ENCODE data around the gene RIPPLY2. TPM values are rescaled to one million over a fixed set of nuclear protein-coding genes. Genes with fewer than 3 reads are reported as not detected.

The RIPPLY2 gene
- total RNA-seq, 1 donor from 2014 or later, result not detected

DNA sequence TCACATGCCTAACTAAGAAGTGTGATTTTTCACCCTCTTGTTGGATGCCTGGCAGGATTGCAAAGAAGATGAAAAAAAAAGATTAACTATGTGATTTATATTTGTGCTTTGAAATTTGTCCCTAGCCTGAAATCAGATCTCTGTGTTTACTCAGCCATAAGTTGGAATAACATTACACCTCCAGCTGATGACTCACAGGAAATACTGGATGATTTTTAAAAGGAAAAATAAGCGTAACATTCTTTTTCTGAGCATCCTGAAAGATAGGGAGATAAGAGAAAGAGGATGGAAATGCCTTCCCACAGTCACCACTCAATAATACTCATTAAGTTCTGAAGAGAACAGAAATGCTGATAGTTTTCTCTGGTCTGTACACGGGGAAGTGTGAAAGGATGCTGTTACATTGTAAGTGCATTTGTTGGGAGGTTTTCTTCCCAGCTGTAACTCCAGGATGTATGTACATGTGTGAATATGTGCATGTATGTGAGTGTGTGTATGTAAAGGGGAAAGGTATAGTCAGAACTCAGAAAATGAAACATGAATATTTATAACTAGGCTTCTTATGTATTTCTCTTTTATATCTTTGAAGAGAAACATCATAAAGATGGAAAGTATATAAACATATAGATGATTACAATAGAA, 37.4 kb upstream of the RIPPLY2 start:
- TF ChIP-seq, protein P1, sequence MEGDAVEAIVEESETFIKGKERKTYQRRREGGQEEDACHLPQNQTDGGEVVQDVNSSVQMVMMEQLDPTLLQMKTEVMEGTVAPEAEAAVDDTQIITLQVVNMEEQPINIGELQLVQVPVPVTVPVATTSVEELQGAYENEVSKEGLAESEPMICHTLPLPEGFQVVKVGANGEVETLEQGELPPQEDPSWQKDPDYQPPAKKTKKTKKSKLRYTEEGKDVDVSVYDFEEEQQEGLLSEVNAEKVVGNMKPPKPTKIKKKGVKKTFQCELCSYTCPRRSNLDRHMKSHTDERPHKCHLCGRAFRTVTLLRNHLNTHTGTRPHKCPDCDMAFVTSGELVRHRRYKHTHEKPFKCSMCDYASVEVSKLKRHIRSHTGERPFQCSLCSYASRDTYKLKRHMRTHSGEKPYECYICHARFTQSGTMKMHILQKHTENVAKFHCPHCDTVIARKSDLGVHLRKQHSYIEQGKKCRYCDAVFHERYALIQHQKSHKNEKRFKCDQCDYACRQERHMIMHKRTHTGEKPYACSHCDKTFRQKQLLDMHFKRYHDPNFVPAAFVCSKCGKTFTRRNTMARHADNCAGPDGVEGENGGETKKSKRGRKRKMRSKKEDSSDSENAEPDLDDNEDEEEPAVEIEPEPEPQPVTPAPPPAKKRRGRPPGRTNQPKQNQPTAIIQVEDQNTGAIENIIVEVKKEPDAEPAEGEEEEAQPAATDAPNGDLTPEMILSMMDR (IDR thresholded peaks at IDR 0.05), result no peak
- TF ChIP-seq POLR2AphosphoS5 (IDR thresholded peaks at IDR 0.05; ENCODE audit: insufficient read depth in 1 of 2, low read depth in 1 of 2), result no peak

GRCh38 chr6:83822629-83823169, 30.5 kb upstream of the RIPPLY2 start:
- Histone ChIP-seq H3K36me3 (no peaks in the 10 kb centered on the region), H3K9me3 (no peaks in the 10 kb centered on the region), H3K27ac (no peak overlapping the region), H3K27me3 (no peaks in the 10 kb centered on the region), H3K4me1 (no peaks in the 10 kb centered on the region), H3K4me3 (no peak overlapping the region)
- intact Hi-C loops (cut with DNase I), result no loop called here
- TF ChIP-seq, protein P1 (IDR thresholded peaks at IDR 0.05), result no peak
- no peak for TF ChIP-seq POLR2AphosphoS5 (IDR thresholded peaks at IDR 0.05; ENCODE audit: insufficient read depth in 1 of 2, low read depth in 1 of 2)
- no peak for TF ChIP-seq POLR2A (IDR thresholded peaks at IDR 0.05)
- no peak for DNase-seq (ENCODE audit: extremely low spot score in 2 of 2)

More for the DNA sequence above, 37.4 kb upstream of the RIPPLY2 start:
- intact Hi-C loops (cut with DNase I), result no loop called here
- no peak for DNase-seq (ENCODE audit: extremely low spot score in 2 of 2)
- Histone ChIP-seq H3K9me3 (no peaks in the 10 kb centered on the region), H3K4me1 (no peaks in the 10 kb centered on the region), H3K4me3 (no peak overlapping the region), H3K36me3 (no peaks in the 10 kb centered on the region), H3K27me3 (no peaks in the 10 kb centered on the region), H3K27ac (no peak overlapping the region)

- Histone ChIP-seq H3K4me3 (no peak overlapping the region), H3K36me3 (no peaks in the 10 kb centered on the region), H3K9me3 (no peaks in the 10 kb centered on the region), H3K27ac (no peak overlapping the region), H3K27me3 (no peaks in the 10 kb centered on the region), H3K4me1 (no peaks in the 10 kb centered on the region)
- TF ChIP-seq POLR2AphosphoS5 (IDR thresholded peaks at IDR 0.05; ENCODE audit: insufficient read depth in 1 of 2, low read depth in 1 of 2), result no peak
- TF ChIP-seq, protein P1 (IDR thresholded peaks at IDR 0.05), result no peak
- no peak for TF ChIP-seq POLR2A (IDR thresholded peaks at IDR 0.05)
- no peak for DNase-seq (ENCODE audit: extremely low spot score in 2 of 2)
- intact Hi-C loops (cut with DNase I), result no loop called here
Observed at GRCh38 chr6:83824388-83824801, 28.8 kb upstream of the RIPPLY2 start.

- intact Hi-C loops (cut with DNase I), result no loop called here
- Histone ChIP-seq H3K9me3 (no peaks in the 10 kb centered on the region), H3K4me3 (no peak overlapping the region), H3K36me3 (no peaks in the 10 kb centered on the region), H3K27ac (no peak overlapping the region), H3K4me1 (no peaks in the 10 kb centered on the region), H3K27me3 (no peaks in the 10 kb centered on the region)
- no peak for DNase-seq (ENCODE audit: extremely low spot score in 2 of 2)
- TF ChIP-seq POLR2A (IDR thresholded peaks at IDR 0.05) (no peak), POLR2AphosphoS5 (IDR thresholded peaks at IDR 0.05; ENCODE audit: insufficient read depth in 1 of 2, low read depth in 1 of 2) (no peak)
- TF ChIP-seq, protein P1 (IDR thresholded peaks at IDR 0.05), result no peak
Observed at GRCh38 chr6:83824831-83825230, 28.3 kb upstream of the RIPPLY2 start.

DNA sequence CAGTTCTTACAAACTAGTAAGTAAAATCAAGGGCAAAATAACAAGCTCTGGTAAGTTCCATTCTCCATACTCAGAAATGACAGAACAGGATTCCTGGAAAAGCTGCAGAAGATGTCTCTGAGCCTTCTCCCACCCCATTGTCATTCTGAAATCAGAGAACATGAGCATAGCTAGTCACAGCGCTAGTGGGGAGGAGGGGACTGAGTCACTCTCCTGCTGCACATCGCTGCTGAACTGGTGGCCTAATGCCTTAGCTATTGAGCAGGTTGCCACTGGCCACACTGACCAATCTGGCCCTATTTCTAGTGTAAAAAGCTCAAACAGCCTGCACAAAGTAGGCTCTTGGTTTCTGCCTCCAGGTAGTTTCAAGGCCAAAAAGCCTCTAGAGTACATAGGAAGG, 26.1 kb upstream of the RIPPLY2 start:
- Histone ChIP-seq H3K9me3 (no peaks in the 10 kb centered on the region), H3K36me3 (no peaks in the 10 kb centered on the region), H3K4me1 (no peaks in the 10 kb centered on the region), H3K4me3 (no peak overlapping the region), H3K27me3 (no peaks in the 10 kb centered on the region), H3K27ac (no peak overlapping the region)
- DNase-seq (ENCODE audit: extremely low spot score in 2 of 2), result no peak
- intact Hi-C loops (cut with DNase I), result no loop called here
- TF ChIP-seq POLR2AphosphoS5 (IDR thresholded peaks at IDR 0.05; ENCODE audit: insufficient read depth in 1 of 2, low read depth in 1 of 2) (no peak), POLR2A (IDR thresholded peaks at IDR 0.05) (no peak)
- TF ChIP-seq, protein P1 (IDR thresholded peaks at IDR 0.05), result no peak
